GM06990 (cell line): ENCODE data around the gene BBX.

Experiments
- DNase-seq: peaks from one replicate; pipeline ENCODE4 v3.0.0-alpha.2; 2011; ENCODE audit not compliant: insufficient read length; ENCODE audit errors: extremely low read depth
- H3K27me3 ChIP-seq: replicated peaks from 2 replicates; pipeline ENCODE4 v1.6.0; 2011; ENCODE audit warnings: low read length; ENCODE audit not compliant: control insufficient read depth, insufficient read depth
- H3K36me3 ChIP-seq: 2 replicates; pipeline ENCODE4 v1.5.1; 2011; ENCODE audit warnings: low read length; ENCODE audit not compliant: control insufficient read depth, insufficient read depth
- H3K4me3 ChIP-seq: replicated peaks from 2 replicates; pipeline ENCODE4 v1.5.1; 2011; ENCODE audit warnings: low read depth, mild to moderate bottlenecking, control low read depth, low read length
- TF ChIP-seq, protein P1 (sequence below): IDR thresholded peaks from 2 replicates; pipeline ENCODE4 v1.5.1; 2011; ENCODE audit warnings: low read length, control low read depth, mild to moderate bottlenecking, inconsistent platforms; ENCODE audit not compliant: insufficient read depth, poor library complexity, severe bottlenecking

The BBX gene

GRCh38 chr3:107675233-107675900, 152.6 kb downstream of the BBX start:
- Histone ChIP-seq H3K4me3 (no peak overlapping the region), H3K27me3 (no peaks in the 10 kb centered on the region), H3K36me3 (no peaks in the 10 kb centered on the region)
- DNase-seq: no peak
- TF ChIP-seq, protein P1, sequence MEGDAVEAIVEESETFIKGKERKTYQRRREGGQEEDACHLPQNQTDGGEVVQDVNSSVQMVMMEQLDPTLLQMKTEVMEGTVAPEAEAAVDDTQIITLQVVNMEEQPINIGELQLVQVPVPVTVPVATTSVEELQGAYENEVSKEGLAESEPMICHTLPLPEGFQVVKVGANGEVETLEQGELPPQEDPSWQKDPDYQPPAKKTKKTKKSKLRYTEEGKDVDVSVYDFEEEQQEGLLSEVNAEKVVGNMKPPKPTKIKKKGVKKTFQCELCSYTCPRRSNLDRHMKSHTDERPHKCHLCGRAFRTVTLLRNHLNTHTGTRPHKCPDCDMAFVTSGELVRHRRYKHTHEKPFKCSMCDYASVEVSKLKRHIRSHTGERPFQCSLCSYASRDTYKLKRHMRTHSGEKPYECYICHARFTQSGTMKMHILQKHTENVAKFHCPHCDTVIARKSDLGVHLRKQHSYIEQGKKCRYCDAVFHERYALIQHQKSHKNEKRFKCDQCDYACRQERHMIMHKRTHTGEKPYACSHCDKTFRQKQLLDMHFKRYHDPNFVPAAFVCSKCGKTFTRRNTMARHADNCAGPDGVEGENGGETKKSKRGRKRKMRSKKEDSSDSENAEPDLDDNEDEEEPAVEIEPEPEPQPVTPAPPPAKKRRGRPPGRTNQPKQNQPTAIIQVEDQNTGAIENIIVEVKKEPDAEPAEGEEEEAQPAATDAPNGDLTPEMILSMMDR: no peak

DNA sequence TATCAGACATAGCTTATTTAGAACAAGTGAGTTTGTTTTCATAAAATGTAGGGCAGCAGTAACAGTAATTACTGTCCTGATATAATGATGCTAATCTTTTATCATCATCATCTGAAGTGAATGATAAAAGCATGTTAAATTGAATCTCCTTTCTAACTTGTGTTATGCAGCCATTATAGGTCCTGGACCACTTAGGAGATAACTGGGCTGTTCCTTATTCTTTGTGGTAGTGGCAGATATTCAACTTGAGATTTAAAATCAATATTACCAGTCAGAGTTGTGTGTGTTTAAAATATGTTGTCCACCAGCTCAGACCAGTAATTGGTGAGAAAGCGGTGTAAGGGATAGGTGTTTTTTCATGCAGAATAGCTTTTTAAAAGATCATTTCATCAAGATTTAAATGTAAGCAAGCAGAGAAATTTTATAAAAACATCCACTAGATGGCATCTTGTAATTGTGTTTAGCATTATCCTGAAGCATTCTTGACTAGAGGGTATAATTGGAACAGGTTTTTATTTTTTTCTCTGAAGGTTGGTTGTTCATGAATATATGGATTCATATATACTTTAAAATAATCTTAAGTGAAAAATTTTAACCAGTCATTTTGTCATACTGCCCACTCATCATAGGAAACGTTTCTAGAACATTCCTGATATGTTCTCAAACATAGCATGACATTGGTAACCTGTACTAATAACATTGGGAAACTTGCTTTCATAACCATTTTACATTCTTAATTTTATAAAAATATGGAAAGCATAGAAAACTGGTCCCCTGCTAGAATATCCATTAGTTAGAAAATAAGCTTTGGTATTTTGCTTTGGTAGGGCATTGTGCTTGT, 153.9 kb downstream of the BBX start:
- no peaks in the 10 kb centered on the region for H3K36me3 ChIP-seq
- H3K4me3 ChIP-seq: no peak overlapping the region
- TF ChIP-seq, protein P1: peak; percentile 50
- no peaks in the 10 kb centered on the region for H3K27me3 ChIP-seq
- DNase-seq: no peak

DNA sequence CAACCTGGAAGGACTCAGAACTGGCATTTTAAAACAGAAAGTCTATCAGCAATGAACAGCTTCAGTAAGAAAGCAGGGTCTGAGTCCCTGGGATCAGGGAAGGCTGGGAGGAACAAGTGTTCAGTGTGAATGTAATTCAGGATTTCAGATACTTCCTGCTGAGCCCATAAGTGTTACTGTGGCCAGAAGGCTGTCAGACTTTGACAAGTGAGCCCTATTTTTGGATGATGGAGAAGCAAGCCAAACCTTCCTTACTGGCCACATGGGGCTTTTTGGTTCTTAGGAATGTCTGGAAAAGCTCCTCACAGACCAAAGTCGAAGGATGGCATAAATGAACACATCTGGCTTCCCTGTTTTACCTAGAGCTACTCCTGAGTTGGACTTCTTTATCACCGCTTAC, 157.2 kb downstream of the BBX start:
- TF ChIP-seq, protein P1: no peak
- H3K36me3 ChIP-seq: no peaks in the 10 kb centered on the region
- H3K27me3 ChIP-seq: no peaks in the 10 kb centered on the region
- DNase-seq: no peak
- no peak overlapping the region for H3K4me3 ChIP-seq

- DNase-seq: no peak
- TF ChIP-seq, protein P1: no peak
- Histone ChIP-seq H3K27me3 (no peaks in the 10 kb centered on the region), H3K36me3 (no peaks in the 10 kb centered on the region), H3K4me3 (no peak overlapping the region)
These were observed 157.9 kb downstream of the BBX start for GRCh38 chr3:107680698-107681097.

DNA sequence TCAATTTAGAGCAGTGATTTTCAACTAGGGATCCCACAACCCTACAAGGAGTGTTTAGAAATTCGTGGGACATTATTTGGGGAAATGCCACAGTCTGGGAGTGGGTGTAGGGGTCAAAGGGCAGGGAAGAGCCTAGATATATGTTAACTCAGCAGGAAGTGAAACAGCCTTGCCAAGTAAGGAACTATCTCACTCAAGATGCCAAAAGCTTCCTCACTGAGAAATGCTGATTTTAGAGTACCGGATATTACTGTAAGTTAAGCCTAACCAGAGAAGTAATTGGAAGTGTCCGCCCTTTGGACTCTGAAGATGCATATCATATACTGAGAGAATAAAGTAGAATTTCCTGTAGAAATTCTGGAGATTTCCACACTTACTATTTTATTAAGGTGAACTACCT, 158.6 kb downstream of the BBX start:
- no peaks in the 10 kb centered on the region for H3K36me3 ChIP-seq
- H3K27me3 ChIP-seq: no peaks in the 10 kb centered on the region
- no peak for DNase-seq
- H3K4me3 ChIP-seq: no peak overlapping the region
- TF ChIP-seq, protein P1: no peak
